Urothelium cell line (cell line): ENCODE measurements around the gene ADAMTS20.
"Not testable (repeated sequence)": the region's sequence is repeated elsewhere in the genome, so short reads cannot be mapped to it uniquely, and the experiment has no call there.

Experiments
- DNase-seq: peaks from one replicate; pipeline ENCODE4 v3.0.0; 2011; ENCODE audit warnings: low spot score, mixed read lengths
- FAIRE-seq: peaks from 2 replicates; lab custom pipeline; 2011; peaks lifted over from hg19 to GRCh38; lab: Jason Lieb, UNC

Gene ADAMTS20

GRCh38 chr12:43362910-43363694 is 188.9 kb downstream of the ADAMTS20 start:
- FAIRE-seq, result no peak
- DNase-seq, result peak; percentile 48

- no peak for DNase-seq
- FAIRE-seq, result no peak
Measured at GRCh38 chr12:43361031-43361710, 190.8 kb downstream of the ADAMTS20 start.

- not testable (repeated sequence) for DNase-seq, FAIRE-seq
Measured at GRCh38 chr12:43360001-43360400, 192.0 kb downstream of the ADAMTS20 start.

- FAIRE-seq, result no peak
Measured at GRCh38 chr12:43357141-43357540, 194.9 kb downstream of the ADAMTS20 start.

GRCh38 chr12:43352001-43352400 is 200.0 kb downstream of the ADAMTS20 start:
- DNase-seq, result no peak
- no peak for FAIRE-seq

More at GRCh38 chr12:43357141-43357540, 194.9 kb downstream of the ADAMTS20 start:
- no peak for DNase-seq

- FAIRE-seq (no peak), DNase-seq (no peak)
Measured at GRCh38 chr12:43349863-43350262, 202.1 kb downstream of the ADAMTS20 start.

- DNase-seq (no peak), FAIRE-seq (no peak)
Measured at GRCh38 chr12:43348221-43348620, 203.8 kb downstream of the ADAMTS20 start.

- no peak for DNase-seq
- no peak for FAIRE-seq
Measured at GRCh38 chr12:43347026-43347425, 205.0 kb downstream of the ADAMTS20 start.

- FAIRE-seq (no peak), DNase-seq (no peak)
Measured at GRCh38 chr12:43345023-43345422, 207.0 kb downstream of the ADAMTS20 start.

GRCh38 chr12:43341785-43342313 is 210.2 kb downstream of the ADAMTS20 start:
- not testable (repeated sequence) for DNase-seq, FAIRE-seq

- DNase-seq, result peak; percentile 64
- FAIRE-seq, result no peak
Measured at GRCh38 chr12:43338848-43339526, 213.0 kb downstream of the ADAMTS20 start.

GRCh38 chr12:43337571-43338444 is 214.2 kb downstream of the ADAMTS20 start:
- no peak for DNase-seq

GRCh38 chr12:43336962-43337555 is 214.9 kb downstream of the ADAMTS20 start:
- FAIRE-seq (no peak), DNase-seq (peak; percentile 10)

More at GRCh38 chr12:43337571-43338444, 214.2 kb downstream of the ADAMTS20 start:
- no peak for FAIRE-seq

GRCh38 chr12:43333644-43334043 is 218.4 kb downstream of the ADAMTS20 start:
- no peak for FAIRE-seq

GRCh38 chr12:43332977-43333640 is 218.9 kb downstream of the ADAMTS20 start:
- DNase-seq (no peak), FAIRE-seq (no peak)

More at GRCh38 chr12:43333644-43334043, 218.4 kb downstream of the ADAMTS20 start:
- DNase-seq, result no peak

GRCh38 chr12:43331935-43332334 is 220.1 kb downstream of the ADAMTS20 start:
- no peak for FAIRE-seq
- DNase-seq, result no peak

GRCh38 chr12:43329375-43329774 is 222.6 kb downstream of the ADAMTS20 start:
- no peak for DNase-seq
- FAIRE-seq, result no peak

GRCh38 chr12:43325786-43326185 is 226.2 kb downstream of the ADAMTS20 start:
- FAIRE-seq (no peak), DNase-seq (no peak)

- no peak for DNase-seq
- FAIRE-seq, result no peak
Measured at GRCh38 chr12:43320281-43320680, 231.7 kb downstream of the ADAMTS20 start.
